Thoracic aorta (tissue), 2 donors: ENCODE measurements around the gene BRMS1. TPM values are rescaled to one million over a fixed set of nuclear protein-coding genes. Genes with fewer than 3 reads are reported as not detected.

ENCODE experiments used
- ATAC-seq: fragments of 150-250 bp; one replicate; pipeline ENCODE4 v1.8.0; 2017; ENCODE audit warnings: low read depth; ENCODE audit not compliant: insufficient number of reproducible peaks, low FRiP score
- DNase-seq: peaks from one replicate; pipeline ENCODE4 v3.0.0-alpha.2; 2020; ENCODE audit warnings: low spot score
- H3K27ac ChIP-seq, 2 donors: fragments of 200-600 bp; sonication (generic); 1 replicate in 1 of 2; 2 replicates in 1 of 2; pipeline ENCODE4 v1.5.1; 2016; ENCODE audit warnings: mild to moderate bottlenecking in 2 of 2, moderate library complexity in 2 of 2
- H3K27me3 ChIP-seq: fragments of 200-600 bp; sonication (generic); replicated peaks from 2 replicates; pipeline ENCODE4 v1.6.0; 2016; ENCODE audit warnings: mild to moderate bottlenecking; ENCODE audit not compliant: insufficient read depth
- H3K36me3 ChIP-seq: fragments of 200-600 bp; sonication (generic); one replicate; pipeline ENCODE4 v1.5.1; 2016
- H3K4me1 ChIP-seq, 2 donors: fragments of 200-600 bp; sonication (generic); 1 replicate in 1 of 2; 2 replicates in 1 of 2; pipeline versions ENCODE4 v1.5.1 to v1.6.0; 2016; ENCODE audit warnings: low read depth in 2 of 2, mild to moderate bottlenecking in 1 of 2; ENCODE audit not compliant: control insufficient read depth in 1 of 2
- H3K4me3 ChIP-seq: fragments of 200-600 bp; sonication (generic); 2 replicates; pipeline ENCODE4 v1.5.1; 2016; ENCODE audit warnings: mild to moderate bottlenecking
- H3K9me3 ChIP-seq: fragments of 200-600 bp; sonication (generic); 2 replicates; pipeline ENCODE4 v1.5.1; 2016
- CTCF ChIP-seq: fragments of 200-600 bp; sonication (generic); IDR thresholded peaks from one replicate; pipeline ENCODE4 v1.5.1; 2019; ENCODE audit warnings: antibody characterized with exemption
- total RNA-seq, 2 donors: library from RNA; depleted of rRNA; stranded (reverse); fragments of >200 nt; gene quantifications; one replicate each; pipeline versions ENCODE4 v1.1.0 to v1.2.3, GENCODE V29; 2016

Gene BRMS1
- total RNA-seq, 2 donors from 2014 or later = 35.0 to 48.1 TPM

- Histone ChIP-seq H3K27me3 (no peaks in the 10 kb centered on the region), H3K4me3 (peak overlapping the region; percentile 83), H3K4me1 (peaks cover 13 to 20% of the 10 kb centered on the region in 2 donors), H3K36me3 (peaks cover 10% of the 10 kb centered on the region), H3K9me3 (no peaks in the 10 kb centered on the region), H3K27ac (no peak overlapping the region)
- TF ChIP-seq CTCF = no peak
- ATAC-seq (no peak), DNase-seq (no peak)
Measured at GRCh38 chr11:66334605-66335442, 10.1 kb downstream of the BRMS1 start.

GRCh38 chr11:66333896-66334604 is 10.9 kb downstream of the BRMS1 start:
- no peak for DNase-seq

GRCh38 chr11:66333220-66333877 is 11.6 kb downstream of the BRMS1 start:
- Histone ChIP-seq H3K36me3 (peaks cover under 1% of the 10 kb centered on the region), H3K4me3 (no peak overlapping the region), H3K27me3 (no peaks in the 10 kb centered on the region), H3K27ac (no peak overlapping the region), H3K9me3 (no peaks in the 10 kb centered on the region), H3K4me1 (peaks cover 13 to 27% of the 10 kb centered on the region in 2 donors)
- TF ChIP-seq CTCF = no peak
- DNase-seq (no peak), ATAC-seq (no peak)

More at GRCh38 chr11:66333896-66334604, 10.9 kb downstream of the BRMS1 start:
- Histone ChIP-seq H3K27ac (no peak overlapping the region), H3K4me3 (no peak overlapping the region), H3K9me3 (no peaks in the 10 kb centered on the region), H3K27me3 (no peaks in the 10 kb centered on the region), H3K4me1 (peaks cover 13 to 20% of the 10 kb centered on the region in 2 donors), H3K36me3 (peaks cover 8% of the 10 kb centered on the region)
- no peak for TF ChIP-seq CTCF
- ATAC-seq = no peak

- no peak overlapping the region for H3K27ac ChIP-seq
- H3K9me3 ChIP-seq = no peaks in the 10 kb centered on the region
- DNase-seq (no peak), ATAC-seq (no peak)
- H3K27me3 ChIP-seq = no peaks in the 10 kb centered on the region
- H3K4me1 ChIP-seq = peaks cover 13 to 28% of the 10 kb centered on the region in 2 donors
- no peak for TF ChIP-seq CTCF
- H3K4me3 ChIP-seq = no peak overlapping the region
- H3K36me3 ChIP-seq = no peaks in the 10 kb centered on the region
Measured at GRCh38 chr11:66332371-66333219, 12.3 kb downstream of the BRMS1 start.
